UCSD-AML1 (cell line): Measurements from ENCODE around the gene PSD.

ENCODE experiments used
- DNase-seq: peaks from one replicate; lab custom pipeline; 2025; ENCODE audit not compliant: unreplicated experiment; lab: John Stamatoyannopoulos, UW

The PSD gene

DNA sequence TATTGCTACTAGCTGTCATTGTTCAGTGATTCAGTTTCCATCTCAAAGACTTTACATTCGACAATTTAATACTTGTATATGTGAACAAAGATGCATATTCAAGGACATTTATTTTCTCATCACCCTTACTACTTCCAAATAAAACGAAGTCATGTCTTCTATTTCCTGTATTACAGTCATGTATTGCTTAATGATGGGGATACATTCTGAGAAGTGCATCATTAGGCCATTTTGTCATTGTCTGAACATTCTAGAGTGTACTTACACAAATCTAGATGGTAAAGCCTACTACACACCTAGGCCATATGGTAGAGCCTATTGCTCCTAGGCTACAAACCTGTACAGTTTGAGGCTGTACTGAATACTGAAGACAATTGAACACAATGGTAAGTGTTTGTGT lies 26.3 kb upstream of the PSD start:
- no peak for DNase-seq

DNA sequence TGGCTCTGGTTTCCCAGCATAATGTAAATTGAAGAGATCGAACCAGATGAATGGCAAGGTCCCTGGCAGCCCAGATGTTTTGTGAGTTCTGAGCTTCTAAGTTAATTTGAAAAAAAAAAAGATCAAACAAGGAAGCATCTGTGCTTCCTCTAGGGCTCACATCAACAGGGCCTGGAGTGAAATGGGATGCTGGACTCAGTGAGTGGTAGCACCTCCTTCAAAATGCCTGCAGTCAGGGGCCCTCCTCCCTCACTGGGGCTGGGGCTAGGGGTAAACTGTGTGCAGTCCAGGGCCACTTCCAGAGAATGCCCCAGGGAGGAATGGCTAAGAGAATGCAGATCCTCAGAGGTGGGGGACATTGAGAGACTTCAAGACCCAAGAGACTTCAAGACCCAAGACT lies 19.8 kb upstream of the PSD start:
- DNase-seq: no peak

- no peak for DNase-seq
These were observed 18.9 kb upstream of the PSD start for GRCh38 chr10:102437515-102437914.

DNA sequence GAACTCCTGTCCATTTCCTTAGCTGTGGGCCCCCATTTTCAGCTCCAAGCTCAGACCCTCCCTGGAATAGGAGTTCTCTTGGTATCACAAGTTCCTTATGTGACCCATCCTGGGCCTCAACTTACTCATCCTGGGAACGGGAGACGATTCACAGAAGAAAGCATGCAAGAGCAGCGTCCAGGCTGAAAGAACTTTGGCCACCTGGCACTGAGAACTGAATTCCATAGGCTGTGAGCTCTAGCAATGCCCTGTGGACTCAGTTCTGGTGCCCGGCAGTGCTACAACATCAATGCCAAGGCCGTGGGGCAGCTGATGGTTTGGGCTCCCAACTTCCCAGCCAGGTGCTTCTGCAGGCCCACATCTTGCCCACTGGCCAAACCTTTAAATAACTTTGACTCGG lies 17.7 kb upstream of the PSD start:
- DNase-seq: no peak

GRCh38 chr10:102435529-102436233 lies 17.1 kb upstream of the PSD start:
- peak; percentile 90 for DNase-seq

DNA sequence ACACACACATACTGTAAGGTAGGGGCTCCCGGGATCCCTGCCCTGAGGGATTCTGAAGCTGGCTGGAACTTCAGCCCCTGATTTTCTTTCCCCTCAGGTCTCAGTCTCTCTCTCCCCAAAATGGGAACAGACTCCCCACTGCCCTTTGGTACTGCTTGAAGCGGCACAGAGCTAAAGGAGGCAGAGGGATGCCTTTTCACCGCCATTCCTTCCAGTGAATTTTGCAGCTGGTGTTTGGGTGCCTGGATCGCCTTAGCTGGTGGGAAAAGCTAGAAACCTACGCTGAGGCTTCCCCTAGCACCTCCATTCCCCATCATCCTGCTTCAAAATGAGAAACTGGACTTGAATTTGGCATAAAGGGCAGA lies 16.5 kb upstream of the PSD start:
- no peak for DNase-seq

DNA sequence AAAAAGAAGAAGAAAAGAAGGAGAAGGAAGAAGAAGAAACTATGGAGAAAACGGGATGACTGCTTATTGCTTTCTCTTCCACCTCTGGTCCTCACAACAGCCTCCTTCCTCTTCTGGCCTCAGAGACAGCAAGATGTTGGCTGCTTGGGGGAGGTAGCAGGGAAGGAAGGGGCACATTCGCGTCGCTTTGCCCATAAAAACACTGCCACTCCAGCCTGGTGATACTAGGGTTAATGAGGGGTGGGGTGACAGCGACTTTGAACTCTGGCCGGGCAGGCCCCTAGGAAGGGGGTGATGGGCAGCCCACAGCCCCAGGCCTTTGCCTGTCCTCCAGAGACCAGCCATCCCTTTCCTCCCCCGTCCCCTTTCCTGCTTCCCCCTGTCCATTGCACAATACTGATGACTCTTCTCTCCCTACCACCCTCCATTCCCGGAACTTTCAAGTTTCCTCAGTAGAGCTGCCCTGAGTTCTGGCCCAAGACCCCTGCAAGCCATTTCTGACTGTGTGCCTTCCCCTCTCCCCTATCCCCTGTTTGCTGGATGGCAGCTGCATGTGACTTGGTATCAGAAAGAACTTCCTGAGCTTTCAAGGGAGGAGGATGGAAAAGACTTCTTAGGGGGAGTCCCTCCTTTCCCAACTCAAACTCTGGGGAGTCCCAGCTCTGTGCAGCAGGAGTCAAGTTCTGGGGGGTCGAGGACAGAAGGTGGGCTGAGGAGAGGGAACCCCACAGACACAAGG lies 16.0 kb upstream of the PSD start:
- peak; percentile 75 for DNase-seq

GRCh38 chr10:102433619-102434046 lies 15.0 kb upstream of the PSD start:
- peak; percentile 66 for DNase-seq

GRCh38 chr10:102432162-102432950 lies 13.8 kb upstream of the PSD start, which contains the start of gene CUEDC2:
CUEDC2 (minus strand) TSS chr10:102432574; CDS start chr10:102425188, 7,386 bp downstream.
- DNase-seq: peak; percentile 99

DNA sequence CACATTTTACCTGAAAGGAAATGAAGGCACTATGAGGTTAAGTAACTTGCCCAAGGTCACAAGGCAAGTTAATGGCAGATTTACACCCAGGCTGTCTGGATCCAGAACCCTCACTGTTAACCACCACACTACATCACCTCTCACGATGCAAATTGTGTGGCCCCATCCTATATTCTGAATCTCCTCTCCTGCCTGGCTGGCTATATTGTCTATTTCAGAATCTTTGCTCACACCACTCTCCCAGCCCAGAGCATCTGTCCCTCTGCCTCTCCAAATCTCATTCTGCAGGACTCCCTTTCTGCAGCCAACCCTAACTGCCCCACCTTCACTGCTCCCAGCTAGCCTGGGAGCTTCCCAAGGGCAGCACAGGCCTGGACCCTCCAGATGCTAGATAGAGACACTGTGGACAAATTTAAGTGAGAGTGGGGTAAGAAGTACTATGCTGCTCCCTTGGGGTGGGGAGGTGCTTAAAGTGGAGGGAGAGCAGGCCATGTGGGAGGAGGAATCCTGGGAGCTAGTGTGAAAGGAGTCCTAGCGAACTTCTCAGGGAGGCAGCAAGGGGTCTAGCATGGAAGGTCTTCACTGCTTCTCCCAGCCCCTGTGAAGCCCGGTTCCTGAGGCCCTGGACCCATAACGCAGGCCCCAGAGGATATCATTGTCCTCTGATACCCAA lies 13.0 kb upstream of the PSD start:
- DNase-seq: no peak

DNA sequence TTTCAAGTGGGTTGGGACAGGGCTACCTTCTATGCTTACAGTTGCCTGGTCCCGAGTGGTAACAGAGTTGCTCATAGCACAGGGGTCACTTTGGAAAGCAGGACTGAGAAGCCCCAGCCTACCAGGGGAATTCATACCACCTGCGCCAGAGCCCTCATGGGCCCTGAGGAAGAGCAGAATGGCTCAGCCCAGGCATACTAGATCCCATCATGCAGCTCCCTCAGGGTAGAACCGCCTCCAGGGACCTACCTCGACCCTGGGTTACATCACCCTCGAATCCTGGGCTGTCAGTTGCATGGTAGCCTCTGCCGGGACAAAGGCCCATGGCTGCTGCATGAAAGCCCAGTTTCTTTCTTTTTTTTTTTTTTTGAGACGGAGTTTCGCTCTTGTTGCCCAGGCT lies 10.9 kb upstream of the PSD start:
- no peak for DNase-seq

DNA sequence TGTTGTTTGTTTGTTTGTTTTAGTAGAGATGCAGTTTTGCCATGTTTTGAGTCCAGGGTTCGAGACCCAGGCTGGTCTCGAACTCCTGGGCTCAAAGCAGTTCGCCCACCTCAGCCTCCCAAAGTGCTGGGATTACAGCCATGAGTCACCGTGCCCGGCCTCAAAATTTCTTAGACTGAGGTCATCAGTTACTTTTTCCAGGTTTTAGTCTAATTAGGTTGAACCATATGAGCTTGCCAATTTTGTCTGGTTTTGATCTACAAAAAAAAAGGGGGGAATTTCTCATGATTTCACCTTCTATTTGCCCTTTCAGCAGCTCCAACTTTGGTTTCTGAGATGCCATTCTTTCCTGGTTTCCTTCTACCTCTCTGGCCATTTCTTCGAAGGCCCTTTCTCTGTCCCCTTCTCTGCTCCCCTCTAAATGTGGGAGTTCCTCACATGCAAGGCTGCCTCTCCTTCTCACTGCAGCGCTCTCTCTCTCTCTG lies 8.3 kb upstream of the PSD start:
- DNase-seq: no peak

GRCh38 chr10:102425444-102425843 lies 6.9 kb upstream of the PSD start:
- DNase-seq: no peak

- no peak for DNase-seq
These were observed 6.3 kb upstream of the PSD start for GRCh38 chr10:102424916-102425315.

GRCh38 chr10:102424145-102424544 lies 5.6 kb upstream of the PSD start:
- no peak for DNase-seq

GRCh38 chr10:102423372-102423968 lies 4.9 kb upstream of the PSD start:
- DNase-seq: no peak

DNA sequence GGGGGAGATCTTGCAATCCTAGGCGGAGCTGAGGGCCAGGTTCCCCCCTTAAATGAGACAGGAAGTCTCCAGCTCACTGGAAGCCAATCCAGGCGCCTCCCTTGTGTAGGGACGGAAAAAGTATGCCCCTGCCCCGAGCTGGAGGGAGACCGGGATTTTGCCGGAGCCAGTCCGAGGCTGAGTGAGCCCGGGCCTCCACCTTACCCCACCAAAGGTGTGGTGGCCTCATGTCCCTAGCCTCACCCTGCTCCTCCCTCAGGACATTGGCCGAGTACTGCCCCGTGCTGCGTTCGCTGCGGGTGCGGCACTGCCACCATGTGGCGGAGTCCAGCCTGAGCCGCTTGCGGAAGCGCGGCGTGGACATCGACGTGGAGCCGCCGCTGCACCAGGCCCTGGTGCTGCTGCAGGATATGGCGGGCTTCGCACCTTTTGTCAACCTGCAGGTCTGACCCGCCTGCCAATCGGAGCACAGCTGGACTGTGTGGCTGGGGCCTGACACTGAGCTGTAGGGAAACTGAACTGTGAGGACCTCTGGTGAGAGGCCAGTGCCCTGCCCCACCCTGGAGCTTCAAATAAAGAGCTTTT lies 4.1 kb upstream of the PSD start:
- DNase-seq: no peak

- no peak for DNase-seq
These were observed 3.4 kb upstream of the PSD start for GRCh38 chr10:102421757-102422512.

GRCh38 chr10:102421507-102421756 lies 2.8 kb upstream of the PSD start:
- DNase-seq: no peak
